A673 (cell line): ENCODE data around the gene CYBA. TPM values are rescaled to one million over a fixed set of nuclear protein-coding genes. Genes with fewer than 3 reads are reported as not detected.

ENCODE experiments used
- BruUV-seq: library from RNA; stranded (reverse); fragments of 400-500 nt; replicated peaks from 2 replicates; lab custom pipeline; 2021; lab: Mats Ljungman, UMichigan
- CTCF ChIA-PET: fragments of 300-600 bp; sonication (Branson Sonifier 250); formaldehyde crosslinking; loops from one replicate; lab custom pipeline; 2022; ENCODE audit warnings: antibody characterized with exemption; lab: Charles Lee
- POLR2A ChIA-PET: fragments of 300-600 bp; sonication (Branson Sonifier 250); formaldehyde crosslinking; loops from one replicate; lab custom pipeline; 2022; ENCODE audit warnings: antibody characterized with exemption; ENCODE audit not compliant: low non-redundant PET; lab: Charles Lee
- DNase-seq: peaks from one replicate; pipeline ENCODE4 v3.0.0-alpha.2; 2015; ENCODE audit warnings: low spot score
- H3K27ac ChIP-seq: fragments of 200-600 bp; sonication (generic); 2 replicates; pipeline ENCODE4 v1.5.1; 2016; ENCODE audit warnings: mixed run types, low read depth, mild to moderate bottlenecking, mixed read lengths, antibody characterized with exemption, low read length; ENCODE audit not compliant: poor library complexity, severe bottlenecking
- H3K27me3 ChIP-seq: fragments of 200-600 bp; sonication (generic); replicated peaks from 2 replicates; pipeline ENCODE4 v1.6.1; 2017; ENCODE audit warnings: mixed run types, low read depth, mild to moderate bottlenecking, mixed read lengths, antibody characterized with exemption, low read length; ENCODE audit not compliant: insufficient read depth, poor library complexity
- H3K36me3 ChIP-seq: fragments of 200-600 bp; sonication (generic); 2 replicates; pipeline ENCODE4 v1.6.1; 2016; ENCODE audit warnings: mixed run types, mild to moderate bottlenecking, mixed read lengths, antibody characterized with exemption, low read length; ENCODE audit not compliant: insufficient read depth, poor library complexity, severe bottlenecking
- H3K4me1 ChIP-seq: fragments of 200-600 bp; sonication (generic); 2 replicates; pipeline ENCODE4 v1.6.1; 2017; ENCODE audit warnings: mixed run types, mild to moderate bottlenecking, mixed read lengths, antibody characterized with exemption, low read length; ENCODE audit not compliant: insufficient read depth, poor library complexity, severe bottlenecking
- H3K4me3 ChIP-seq: fragments of 200-600 bp; sonication (generic); 2 replicates; pipeline ENCODE4 v1.5.1; 2016; ENCODE audit warnings: low read depth, mixed run types, mild to moderate bottlenecking, mixed read lengths, low read length; ENCODE audit not compliant: poor library complexity, severe bottlenecking
- H3K9me3 ChIP-seq: fragments of 200-600 bp; sonication (generic); 2 replicates; pipeline ENCODE4 v1.6.1; 2016; ENCODE audit warnings: mixed run types, low read depth, mild to moderate bottlenecking, mixed read lengths, antibody characterized with exemption, low read length; ENCODE audit not compliant: poor library complexity, severe bottlenecking
- CTCF ChIP-seq: fragments of 300-800, 200-600 bp; sonication (generic); conservative IDR thresholded peaks from 2 replicates; pipeline ENCODE4 v1.5.1; 2017; ENCODE audit warnings: low read depth, mild to moderate bottlenecking, antibody characterized with exemption, low read length, moderate library complexity, mixed read lengths
- EZH2 ChIP-seq: fragments of 200-600 bp; sonication (generic); IDR thresholded peaks from 2 replicates; pipeline ENCODE4 v1.6.1; 2017; ENCODE audit warnings: borderline replicate concordance, low read depth, mild to moderate bottlenecking, mixed read lengths, antibody characterized with exemption, low read length; ENCODE audit not compliant: poor library complexity, severe bottlenecking
- intact Hi-C: fragments of 100-400 bp; cut with micrococcal nuclease; formaldehyde crosslinking; loops from one replicate; pipeline ENCODE4 v1.10.0; 2022; ENCODE audit not compliant: unreplicated experiment
- total RNA-seq: library from RNA; stranded (reverse); gene quantifications from 2 replicates; pipeline ENCODE4 v1.2.3, GENCODE V29; 2021

Gene CYBA
- total RNA-seq, 1 experiment from 2014 or later = 44.7 TPM

- POLR2A ChIA-PET = no interaction called here
- no peaks in the 10 kb centered on the region for H3K27me3 ChIP-seq
- no peak for DNase-seq
- CTCF ChIA-PET = no interaction called here
- H3K9me3 ChIP-seq = no peaks in the 10 kb centered on the region
- intact Hi-C loops = no loop called here
- H3K36me3 ChIP-seq = peaks cover 45% of the 10 kb centered on the region
- no peak overlapping the region for H3K4me3 ChIP-seq
- peaks cover 17% of the 10 kb centered on the region for H3K4me1 ChIP-seq
- TF ChIP-seq EZH2 (no peak), CTCF (no peak)
- no TSS peak for BruUV-seq
- H3K27ac ChIP-seq = no peak overlapping the region
Observed at GRCh38 chr16:88653101-88653500, 2.2 kb upstream of the CYBA start.

GRCh38 chr16:88652762-88653063 is 1.9 kb upstream of the CYBA start:
- no TSS peak for BruUV-seq
- Histone ChIP-seq H3K27me3 (no peaks in the 10 kb centered on the region), H3K36me3 (peaks cover 41% of the 10 kb centered on the region), H3K27ac (no peak overlapping the region), H3K4me3 (no peak overlapping the region), H3K9me3 (no peaks in the 10 kb centered on the region), H3K4me1 (peaks cover 17% of the 10 kb centered on the region)
- intact Hi-C loops = no loop called here
- TF ChIP-seq CTCF = no peak
- TF ChIP-seq EZH2 = no peak
- POLR2A ChIA-PET = no interaction called here
- DNase-seq = no peak
- CTCF ChIA-PET = no interaction called here

DNA sequence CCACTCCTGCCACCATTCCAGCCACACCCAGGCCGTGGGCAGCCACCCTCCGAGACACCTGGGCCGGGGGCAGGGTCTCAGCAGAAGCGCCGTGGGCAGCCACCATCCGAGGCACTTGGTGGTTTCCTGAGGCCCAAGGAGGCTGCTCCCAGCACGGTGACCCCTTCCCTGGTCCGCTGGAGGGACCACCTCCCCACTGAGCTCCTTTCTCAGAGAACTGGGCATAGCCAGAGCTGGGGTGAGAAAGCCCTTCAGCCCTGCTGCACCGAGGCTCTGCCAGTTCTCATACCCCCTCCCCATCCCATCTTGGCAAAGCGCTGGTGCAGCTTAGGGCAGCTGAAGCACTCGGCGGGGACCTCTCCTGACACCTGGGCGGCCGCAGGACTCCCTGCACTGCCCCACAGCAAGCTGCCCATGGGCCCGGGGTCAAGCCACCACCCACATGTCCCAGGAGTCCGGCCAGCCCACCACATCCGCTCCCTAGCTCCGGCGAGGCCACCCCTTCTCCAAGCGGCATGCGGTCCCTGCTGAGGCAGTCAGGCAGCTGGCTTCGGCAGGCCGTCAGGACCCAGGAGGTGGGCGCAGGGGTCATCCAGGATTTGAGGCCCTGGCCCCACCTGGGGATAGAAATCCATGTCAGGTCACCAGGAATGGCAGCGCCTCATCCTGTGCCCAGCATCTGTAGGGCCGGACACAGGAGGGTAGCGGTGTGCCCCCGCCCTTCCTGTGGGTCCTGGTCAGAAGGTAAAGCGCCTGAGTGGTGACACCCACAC is 1.3 kb upstream of the CYBA start:
- ChIA-PET CTCF (no interaction called here), POLR2A (no interaction called here)
- no peak overlapping the region for H3K27ac ChIP-seq
- TF ChIP-seq CTCF = no peak
- no peak for TF ChIP-seq EZH2
- peaks cover 36% of the 10 kb centered on the region for H3K36me3 ChIP-seq
- H3K9me3 ChIP-seq = no peaks in the 10 kb centered on the region
- intact Hi-C loops = no loop called here
- BruUV-seq = TSS peak; percentile 33
- H3K4me3 ChIP-seq = no peak overlapping the region
- DNase-seq = no peak
- H3K27me3 ChIP-seq = no peaks in the 10 kb centered on the region
- peaks cover 17% of the 10 kb centered on the region for H3K4me1 ChIP-seq
